Uterus (tissue), 4 donors: Measurements from ENCODE around the gene ALOX12B. TPM values are rescaled to one million over a fixed set of nuclear protein-coding genes. Genes with fewer than 3 reads are reported as not detected.

Experiments
- DNase-seq, 2 donors: peaks; one replicate each; pipeline ENCODE4 v3.0.0-alpha.2; 2019 to 2020
- H3K27ac ChIP-seq, 2 donors: fragments of 200-600 bp; sonication (generic); 1 replicate in 1 of 2; 2 replicates in 1 of 2; pipeline ENCODE4 v1.5.1; 2016 to 2018
- H3K27me3 ChIP-seq, 2 donors: fragments of 200-600 bp; sonication (generic); one replicate each; pipeline ENCODE4 v1.5.1; 2018 to 2019; ENCODE audit warnings: control low read depth in 1 of 2
- H3K36me3 ChIP-seq, 2 donors: fragments of 200-600 bp; sonication (generic); one replicate each; pipeline ENCODE4 v1.5.1; 2019; ENCODE audit warnings: control low read depth in 1 of 2
- H3K4me1 ChIP-seq, 2 donors: fragments of 200-600 bp; sonication (generic); one replicate each; pipeline ENCODE4 v1.5.1; 2018 to 2019; ENCODE audit warnings: control low read depth in 1 of 2
- H3K4me3 ChIP-seq, 2 donors: fragments of 200-600 bp; sonication (generic); 1 replicate in 1 of 2; 2 replicates in 1 of 2; pipeline ENCODE4 v1.5.1; 2018 to 2019; ENCODE audit warnings: mild to moderate bottlenecking in 1 of 2
- H3K9me3 ChIP-seq, 2 donors: fragments of 200-600 bp; sonication (generic); one replicate each; pipeline ENCODE4 v1.5.1; 2019; ENCODE audit warnings: control low read depth in 1 of 2
- POLR2A ChIP-seq, 2 donors: fragments of 450-650 bp; IDR thresholded peaks; one replicate each; pipeline ENCODE4 v1.6.1; 2016; ENCODE audit warnings: antibody characterized with exemption in 2 of 2, mild to moderate bottlenecking in 1 of 2, moderate library complexity in 1 of 2
- intact Hi-C: fragments of 100-400 bp; cut with DNase I; formaldehyde crosslinking; loops from one replicate; pipeline ENCODE4 v1.15.1; 2023; ENCODE audit warnings: low total_unique reads
- total RNA-seq, 4 donors: library from RNA; depleted of rRNA in 3 of 4; stranded (reverse); fragments of >200 nt in 3 of 4; gene quantifications; one replicate each; pipeline versions ENCODE4 v1.1.0 to v1.2.4, GENCODE V29; 2014 to 2023
- TF ChIP-seq, protein P1 (sequence below), 4 experiments: fragments of 200-600 bp in 2 of 4; fragments of 450-650 bp in 2 of 4; sonication (generic) in 2 of 4; IDR thresholded peaks; one replicate each; pipeline ENCODE4 v1.5.1; 2016 to 2019; ENCODE audit warnings: antibody characterized with exemption in 4 of 4, mild to moderate bottlenecking in 2 of 4, moderate library complexity in 1 of 4
- donor health status: DM: yes; HTN: yes; CAD: no.

Gene ALOX12B
- total RNA-seq, 4 donors from 2014 or later, result not detected

DNA sequence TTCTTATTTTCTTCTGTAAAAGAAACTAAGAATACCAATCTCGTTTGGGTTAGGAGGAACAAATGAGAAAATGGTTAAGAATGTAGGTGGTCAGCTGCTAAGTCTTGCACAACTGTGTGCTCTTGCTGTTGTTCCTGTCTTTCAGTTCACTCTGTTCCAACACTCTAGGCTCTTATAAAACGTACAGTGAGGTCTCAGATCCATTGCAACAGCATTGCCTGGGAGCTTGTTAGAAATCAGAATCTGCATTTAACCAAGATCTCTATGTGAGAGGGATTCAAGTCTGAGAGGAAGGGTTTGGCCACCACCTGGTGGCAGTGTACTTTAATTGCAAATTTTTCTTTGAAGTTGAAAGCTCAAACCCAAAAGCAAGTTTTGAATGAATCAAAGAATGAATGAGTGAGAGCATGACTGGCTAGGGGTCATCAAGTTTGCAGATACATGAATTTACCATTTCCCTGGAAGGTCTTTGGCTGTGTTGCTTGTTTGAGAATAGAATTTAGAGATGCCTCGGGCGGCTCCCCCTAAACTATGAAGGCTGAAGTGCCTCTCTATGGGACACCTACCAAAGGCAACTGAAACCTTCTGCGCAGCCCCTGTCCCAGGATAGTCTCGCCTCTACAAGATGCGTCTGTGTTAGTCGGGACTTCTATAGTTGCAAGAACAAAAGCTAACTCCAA, 46.1 kb downstream of the ALOX12B start:
- Histone ChIP-seq H3K4me3 (no peak overlapping the region), H3K27me3 (peaks cover 0 to 9% of the 10 kb centered on the region in 2 donors), H3K27ac (no peak overlapping the region), H3K4me1 (no peaks in the 10 kb centered on the region), H3K36me3 (no peaks in the 10 kb centered on the region), H3K9me3 (no peaks in the 10 kb centered on the region)
- TF ChIP-seq, protein P1, sequence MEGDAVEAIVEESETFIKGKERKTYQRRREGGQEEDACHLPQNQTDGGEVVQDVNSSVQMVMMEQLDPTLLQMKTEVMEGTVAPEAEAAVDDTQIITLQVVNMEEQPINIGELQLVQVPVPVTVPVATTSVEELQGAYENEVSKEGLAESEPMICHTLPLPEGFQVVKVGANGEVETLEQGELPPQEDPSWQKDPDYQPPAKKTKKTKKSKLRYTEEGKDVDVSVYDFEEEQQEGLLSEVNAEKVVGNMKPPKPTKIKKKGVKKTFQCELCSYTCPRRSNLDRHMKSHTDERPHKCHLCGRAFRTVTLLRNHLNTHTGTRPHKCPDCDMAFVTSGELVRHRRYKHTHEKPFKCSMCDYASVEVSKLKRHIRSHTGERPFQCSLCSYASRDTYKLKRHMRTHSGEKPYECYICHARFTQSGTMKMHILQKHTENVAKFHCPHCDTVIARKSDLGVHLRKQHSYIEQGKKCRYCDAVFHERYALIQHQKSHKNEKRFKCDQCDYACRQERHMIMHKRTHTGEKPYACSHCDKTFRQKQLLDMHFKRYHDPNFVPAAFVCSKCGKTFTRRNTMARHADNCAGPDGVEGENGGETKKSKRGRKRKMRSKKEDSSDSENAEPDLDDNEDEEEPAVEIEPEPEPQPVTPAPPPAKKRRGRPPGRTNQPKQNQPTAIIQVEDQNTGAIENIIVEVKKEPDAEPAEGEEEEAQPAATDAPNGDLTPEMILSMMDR (IDR thresholded peaks at IDR 0.05), result peak in 2 of 4 experiments; percentile 24 to 40
- no peak for TF ChIP-seq POLR2A (IDR thresholded peaks at IDR 0.05)
- no peak for DNase-seq
- intact Hi-C loops, result no loop called here

DNA sequence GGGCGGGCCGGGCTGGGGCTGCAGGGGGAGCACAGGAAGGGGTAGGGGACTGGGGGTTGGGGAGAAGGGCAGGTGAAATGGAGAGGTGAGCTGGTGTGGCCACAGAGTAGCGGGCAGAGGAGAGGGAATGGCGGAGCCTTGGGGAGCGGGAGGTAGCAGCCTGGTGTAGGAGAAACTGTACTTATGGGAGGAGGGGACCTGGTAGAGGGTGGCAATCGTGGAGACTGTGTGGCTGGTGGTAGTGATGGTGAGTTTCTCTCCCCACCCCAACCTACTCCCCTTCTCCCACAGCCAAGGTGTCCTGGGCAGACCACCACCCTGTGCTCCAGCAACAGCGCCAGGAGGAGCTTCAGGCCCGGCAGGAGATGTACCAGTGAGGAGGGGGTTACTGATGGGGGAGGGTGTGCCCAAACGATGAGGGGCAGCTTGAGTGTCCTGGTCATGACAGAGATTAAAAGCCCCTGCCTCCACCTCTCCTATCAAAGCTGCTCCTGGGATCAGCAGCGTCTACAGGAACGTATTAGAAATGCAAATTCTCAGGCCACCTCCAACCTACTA, 47.8 kb downstream of the ALOX12B start:
- Histone ChIP-seq H3K4me1 (no peaks in the 10 kb centered on the region), H3K4me3 (no peak overlapping the region), H3K36me3 (no peaks in the 10 kb centered on the region), H3K27me3 (peaks cover 0 to 9% of the 10 kb centered on the region in 2 donors), H3K27ac (no peak overlapping the region), H3K9me3 (no peaks in the 10 kb centered on the region)
- intact Hi-C loops, result no loop called here
- TF ChIP-seq, protein P1 (IDR thresholded peaks at IDR 0.05), result no peak
- TF ChIP-seq POLR2A (IDR thresholded peaks at IDR 0.05), result no peak
- DNase-seq, result no peak

- Histone ChIP-seq H3K4me3 (no peak within 1 kb of the TSS), H3K4me1 (no peaks in the 10 kb centered on the region), H3K9me3 (no peaks in the 10 kb centered on the region), H3K36me3 (no peaks in the 10 kb centered on the region), H3K27ac (no peak within 1 kb of the TSS), H3K27me3 (peaks cover 0 to 9% of the 10 kb centered on the region in 2 donors)
- no peak for DNase-seq
- TF ChIP-seq POLR2A (IDR thresholded peaks at IDR 0.05), result no peak
- TF ChIP-seq, protein P1 (IDR thresholded peaks at IDR 0.05), result no peak
- intact Hi-C loops, result no loop called here
Measured at GRCh38 chr17:8038954-8039610, 48.4 kb downstream of the ALOX12B start, which contains the start of gene ALOX15B. Gene ALOX15B (plus strand): TSS chr17:8039059. CDS start chr17:8039156, 97 bp downstream.

- intact Hi-C loops, result no loop called here
- no peaks in the 10 kb centered on the region for H3K36me3 ChIP-seq
- no peaks in the 10 kb centered on the region for H3K9me3 ChIP-seq
- no peak for DNase-seq
- TF ChIP-seq, protein P1 (IDR thresholded peaks at IDR 0.05), result no peak
- TF ChIP-seq POLR2A (IDR thresholded peaks at IDR 0.05), result no peak
- H3K4me3 ChIP-seq, result no peak overlapping the region
- H3K4me1 ChIP-seq, result no peaks in the 10 kb centered on the region
- no peak overlapping the region for H3K27ac ChIP-seq
- H3K27me3 ChIP-seq, result no peaks in the 10 kb centered on the region
Measured at GRCh38 chr17:8032442-8032841, 55.1 kb downstream of the ALOX12B start.

- no peaks in the 10 kb centered on the region for H3K27me3 ChIP-seq
- no peaks in the 10 kb centered on the region for H3K36me3 ChIP-seq
- intact Hi-C loops, result no loop called here
- DNase-seq, result no peak
- H3K27ac ChIP-seq, result no peak overlapping the region
- TF ChIP-seq POLR2A (IDR thresholded peaks at IDR 0.05), result no peak
- TF ChIP-seq, protein P1 (IDR thresholded peaks at IDR 0.05), result no peak
- no peaks in the 10 kb centered on the region for H3K4me1 ChIP-seq
- no peaks in the 10 kb centered on the region for H3K9me3 ChIP-seq
- H3K4me3 ChIP-seq, result no peak overlapping the region
Measured at GRCh38 chr17:8031950-8032349, 55.6 kb downstream of the ALOX12B start.
